GOT3 (cell line): ENCODE data around the gene SLC25A21.
"Not testable (repeated sequence)": the region's sequence is repeated elsewhere in the genome, so short reads cannot be mapped to it uniquely, and the experiment has no call there.

Source experiments
- DNase-seq: peaks from one replicate; lab custom pipeline; 2025; ENCODE audit warnings: mixed read lengths; lab: John Stamatoyannopoulos, UW

Gene SLC25A21

DNA sequence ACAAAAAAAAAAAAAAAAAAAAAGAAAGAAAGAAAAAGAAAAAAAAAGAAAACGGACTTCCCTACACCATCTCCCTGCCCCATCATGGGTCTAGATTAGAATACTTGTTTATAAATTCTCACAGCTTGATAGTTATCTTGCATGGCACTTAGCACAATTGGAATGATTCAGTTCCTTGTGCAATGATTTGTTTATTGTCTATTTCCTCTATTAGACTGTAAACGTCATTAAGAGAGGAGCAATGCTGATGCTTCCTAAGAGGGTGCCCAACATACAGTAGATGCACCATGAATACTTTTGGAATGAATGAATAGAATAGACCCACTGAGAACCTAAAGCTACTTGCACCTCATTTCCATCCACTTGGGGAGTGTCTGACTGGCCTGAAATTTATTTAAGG, 469.9 kb downstream of the SLC25A21 start:
- no peak for DNase-seq

DNA sequence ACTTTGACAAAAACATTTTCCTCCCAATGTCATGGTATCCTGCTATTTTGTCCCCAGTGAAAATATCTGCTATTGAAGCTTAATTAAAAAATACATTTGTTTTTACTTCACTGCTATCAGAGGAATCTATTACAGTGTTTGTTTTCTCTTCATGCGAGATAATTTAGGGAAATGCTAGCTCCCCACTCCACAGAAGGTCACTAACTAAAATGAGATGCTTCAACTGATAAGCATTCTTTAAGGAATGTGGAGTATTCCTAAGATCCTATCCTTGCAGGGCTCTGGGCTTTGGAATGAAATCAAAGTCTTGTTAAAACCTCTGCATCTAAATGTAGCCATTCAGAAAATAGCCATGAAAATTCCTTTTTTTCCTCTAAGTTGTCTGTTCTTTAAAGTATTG, 471.3 kb downstream of the SLC25A21 start:
- DNase-seq, result no peak

DNA sequence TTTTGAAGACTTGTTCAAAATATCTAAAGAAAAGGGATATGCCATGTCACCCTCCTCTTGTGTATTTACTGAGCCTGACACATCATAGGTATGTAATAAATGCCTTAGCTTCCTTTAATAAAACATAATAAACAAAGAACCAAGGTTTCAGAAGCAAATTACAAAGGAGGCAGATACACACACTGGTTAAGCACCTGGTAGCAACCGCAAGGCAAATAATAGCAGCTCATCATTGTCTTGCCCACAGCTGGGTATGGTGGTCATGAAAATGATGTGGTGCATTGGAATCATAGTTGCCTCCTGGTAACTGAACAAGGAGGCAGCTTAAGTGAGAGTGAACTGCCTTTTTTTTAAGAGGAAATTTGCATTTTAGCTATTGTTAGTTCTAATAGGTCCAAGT, 471.8 kb downstream of the SLC25A21 start:
- DNase-seq, result no peak

DNA sequence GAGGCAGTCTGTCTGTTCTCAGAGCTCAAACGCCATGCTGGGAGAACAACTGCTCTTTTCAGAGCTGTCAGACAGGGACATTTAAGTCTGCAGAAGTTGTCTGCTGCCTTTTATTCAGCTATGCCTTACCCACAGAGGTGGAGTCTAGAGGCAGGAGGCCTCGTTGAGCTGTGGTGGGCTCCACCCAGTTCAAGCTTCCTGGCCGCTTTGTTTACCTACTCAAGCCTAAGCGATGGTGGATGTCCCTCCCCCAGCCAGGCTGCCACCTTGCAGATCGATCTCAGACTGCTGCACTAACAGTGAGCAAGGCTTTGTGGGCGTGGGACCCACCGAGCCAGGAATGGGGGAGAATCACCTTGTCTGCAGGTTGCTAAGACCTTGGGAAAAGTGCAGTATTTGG, 473.0 kb downstream of the SLC25A21 start:
- not testable (repeated sequence) for DNase-seq

DNA sequence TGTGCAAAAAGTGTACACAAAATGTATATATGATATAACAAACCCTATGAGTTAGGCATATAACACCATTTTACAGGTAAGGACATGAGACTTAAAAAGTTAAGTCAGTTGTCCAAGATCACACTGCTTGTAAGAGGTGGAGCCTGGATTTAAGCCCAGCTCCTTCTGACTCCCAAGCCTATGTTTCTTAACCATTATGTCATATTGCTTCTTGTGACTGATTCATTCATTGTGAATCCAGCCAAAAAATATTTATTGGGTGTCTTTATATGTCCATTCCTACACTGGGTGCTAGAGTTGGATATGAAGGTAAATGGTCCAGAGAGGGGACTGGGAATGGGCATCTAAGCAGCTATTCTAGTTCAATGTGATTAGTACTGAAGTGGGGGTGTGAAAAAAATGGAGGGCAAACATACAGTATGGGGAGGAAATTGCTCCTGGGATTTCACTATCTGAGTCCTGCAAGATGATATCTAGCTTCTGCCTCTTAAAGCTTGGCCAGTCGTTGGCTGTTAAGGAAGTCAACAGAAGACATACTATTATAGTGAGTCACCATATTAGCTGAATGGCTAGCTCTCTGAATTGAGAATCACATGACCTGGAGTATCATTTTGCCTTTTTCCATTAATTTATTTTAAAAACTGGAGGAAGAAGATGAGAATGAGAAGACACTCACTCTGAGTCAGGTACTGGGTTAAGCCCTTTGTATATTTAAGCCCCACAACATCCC, 481.9 kb downstream of the SLC25A21 start:
- DNase-seq, result no peak

DNA sequence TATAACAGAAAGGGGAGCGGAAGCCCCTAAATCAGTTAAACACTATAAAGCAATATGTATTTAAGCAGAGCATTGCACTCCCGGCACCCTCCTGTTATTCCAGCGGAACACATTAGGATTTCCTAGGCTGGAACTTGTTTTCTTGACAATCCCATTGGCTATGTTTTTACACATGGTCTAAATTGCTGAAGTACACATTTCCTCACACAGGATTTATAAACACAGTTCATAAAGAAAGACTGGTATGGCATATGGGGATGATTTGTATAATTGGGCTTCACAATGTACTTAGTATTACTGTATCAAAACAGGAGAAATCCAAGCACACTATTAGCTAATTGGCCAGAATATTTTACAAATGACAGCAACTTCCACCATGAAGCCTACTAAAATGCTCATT, 487.5 kb downstream of the SLC25A21 start:
- DNase-seq, result no peak

DNA sequence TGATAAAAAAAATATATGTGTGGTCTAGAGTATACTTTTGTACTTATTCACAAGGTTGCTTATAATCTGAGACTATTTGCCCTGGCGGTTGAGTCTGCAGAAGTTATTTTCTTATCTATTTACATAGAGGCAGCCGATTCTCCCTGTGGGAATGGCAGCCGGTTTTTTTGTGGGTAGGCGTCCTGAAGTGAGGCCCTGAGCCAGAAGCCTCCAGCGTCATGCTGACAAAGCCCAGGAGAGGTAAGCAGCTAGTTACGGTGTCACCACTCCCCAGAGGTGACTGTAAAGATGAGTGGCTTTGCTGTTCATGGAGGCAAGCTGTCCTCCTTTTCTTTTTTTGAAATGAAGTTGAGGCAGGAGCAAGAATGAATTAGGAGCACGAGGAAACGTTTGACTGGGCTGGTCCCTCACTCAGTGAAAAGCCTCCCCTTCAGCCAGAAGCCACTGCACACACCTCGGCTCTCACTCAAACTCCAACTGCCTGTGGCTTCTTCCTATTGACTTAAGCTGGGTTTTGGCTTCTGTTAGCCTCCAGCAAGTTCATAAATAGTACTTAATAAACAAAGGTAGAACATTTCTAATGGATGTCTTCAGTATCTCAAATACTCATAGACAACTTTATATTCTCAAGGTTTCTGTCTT, 489.2 kb downstream of the SLC25A21 start:
- no peak for DNase-seq

DNA sequence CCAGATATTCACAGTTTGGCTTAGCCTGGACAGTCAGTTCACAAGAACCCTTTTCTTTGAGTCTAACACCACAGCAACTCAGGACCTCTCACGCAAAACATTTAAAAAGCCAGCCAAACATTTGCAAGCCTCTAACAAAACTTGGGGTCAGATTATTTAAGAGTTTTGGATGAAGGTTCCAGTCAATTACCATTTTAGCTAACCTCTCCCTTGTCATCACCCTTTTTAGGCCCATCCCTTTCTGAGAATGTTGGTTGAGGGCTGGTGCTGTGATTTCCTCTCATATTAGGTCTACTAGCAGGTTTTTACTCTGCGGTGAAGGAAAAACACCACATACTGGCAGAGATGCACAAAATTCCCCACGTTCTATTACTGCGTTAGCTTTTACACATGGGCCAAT, 490.1 kb downstream of the SLC25A21 start:
- DNase-seq, result no peak

DNA sequence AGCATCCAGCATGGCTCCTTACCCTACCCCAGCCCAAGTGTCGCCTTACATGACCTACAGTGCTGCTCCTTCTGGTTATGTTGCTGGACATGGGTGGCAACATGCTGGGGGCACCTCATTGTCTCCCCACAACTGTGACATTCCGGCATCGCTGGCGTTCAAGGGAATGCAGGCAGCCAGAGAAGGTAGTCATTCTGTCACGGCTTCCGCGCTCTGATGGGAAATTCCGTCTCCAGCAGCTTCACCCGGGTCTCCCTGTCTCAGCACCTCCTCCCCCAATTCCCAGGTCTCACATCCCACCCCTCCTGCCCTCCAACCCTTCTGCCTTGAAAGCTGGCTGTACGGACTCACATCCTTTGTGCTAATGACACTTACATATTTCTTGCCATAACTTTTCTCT, 496.2 kb downstream of the SLC25A21 start:
- DNase-seq, result no peak

DNA sequence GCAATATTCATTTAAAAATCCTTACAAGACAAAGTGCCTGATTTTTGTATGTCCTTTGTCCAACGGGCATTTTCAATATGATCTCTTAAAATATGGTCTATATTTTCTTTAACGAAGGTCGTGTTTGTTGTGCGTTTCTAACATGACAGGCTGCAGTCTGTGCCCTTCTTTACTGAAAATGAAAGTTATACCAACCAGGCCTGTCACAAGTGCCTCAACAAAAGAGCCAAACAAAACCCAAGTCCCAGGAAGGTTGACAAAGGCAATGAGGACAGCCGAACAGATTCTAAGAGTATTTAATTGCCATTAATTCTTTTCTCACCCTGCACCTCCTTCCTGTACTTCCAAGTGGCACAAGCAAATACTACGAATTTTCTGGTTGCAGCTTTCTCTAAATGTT, 496.8 kb downstream of the SLC25A21 start:
- no peak for DNase-seq

DNA sequence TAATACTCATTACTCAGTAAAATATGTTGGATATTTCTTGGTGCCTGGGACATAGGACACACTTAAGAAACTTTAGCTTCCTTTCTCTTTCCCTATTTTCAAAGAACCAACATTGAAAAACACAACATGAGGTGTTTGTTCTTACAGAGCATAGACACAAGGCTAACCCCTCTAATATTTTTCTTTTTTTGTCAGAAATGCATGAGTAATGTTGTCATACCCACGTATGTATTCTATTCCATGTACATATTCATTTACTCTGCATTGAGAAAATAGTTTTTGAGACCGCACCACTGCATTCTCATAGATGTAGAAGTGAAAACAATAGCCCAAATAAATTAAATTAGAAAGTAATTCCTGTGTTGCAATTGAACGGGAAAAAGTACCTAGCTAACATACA, 497.7 kb downstream of the SLC25A21 start:
- no peak for DNase-seq

DNA sequence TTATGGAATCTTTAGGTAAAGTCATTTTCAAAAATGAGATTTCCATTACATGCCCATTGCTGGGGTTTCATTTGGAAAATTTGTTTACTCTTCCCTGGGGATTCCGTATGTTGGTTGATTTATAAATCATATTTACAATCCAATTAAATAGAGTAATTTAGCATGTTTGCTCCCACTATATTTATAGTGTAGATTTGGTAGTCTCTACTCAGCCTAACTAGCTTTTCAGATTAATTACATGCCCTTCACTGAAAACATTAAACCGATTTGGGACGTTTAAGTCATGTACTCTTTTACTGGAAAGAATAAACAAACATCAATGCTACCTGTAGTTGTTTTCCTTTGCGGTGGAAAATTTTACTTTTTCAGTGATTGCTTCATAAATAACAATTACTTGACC, 500.3 kb downstream of the SLC25A21 start:
- DNase-seq, result no peak

DNA sequence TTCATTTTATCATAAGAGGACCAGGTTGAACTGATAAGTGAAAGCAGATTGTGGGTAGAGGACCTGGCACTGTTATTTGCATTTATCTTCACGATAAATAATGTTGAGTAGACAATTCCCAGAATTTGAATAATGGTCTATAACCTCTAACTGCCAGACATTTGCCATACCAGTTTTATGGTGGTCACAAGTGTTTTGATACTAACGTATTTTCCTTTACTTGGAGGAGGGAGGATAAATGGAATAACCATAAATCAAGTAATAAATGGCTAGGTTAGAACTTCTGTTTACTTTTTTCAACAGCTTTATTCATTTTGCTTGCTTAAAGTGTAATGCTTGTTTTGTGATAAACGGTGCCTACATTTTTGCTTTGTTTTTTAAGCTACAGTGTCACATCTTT, 501.3 kb downstream of the SLC25A21 start:
- no peak for DNase-seq

DNA sequence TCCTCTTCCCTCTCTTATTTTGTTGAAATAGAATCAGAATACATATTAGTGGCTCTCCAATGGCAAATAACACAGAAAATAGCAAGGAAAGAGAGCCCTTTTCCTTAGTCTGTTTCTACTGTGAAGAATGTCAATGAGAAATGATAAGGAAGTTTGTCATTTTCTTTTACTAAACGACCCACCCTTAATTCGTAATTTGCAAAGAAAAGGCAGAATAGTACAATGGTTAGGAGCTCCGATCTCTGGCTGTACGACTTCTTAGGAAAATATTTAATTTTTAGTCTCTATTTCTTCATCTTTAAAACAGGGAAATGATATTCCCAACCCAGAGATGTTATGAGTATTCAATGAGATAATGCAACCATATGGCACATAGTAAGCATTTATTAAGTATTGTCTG, 504.7 kb downstream of the SLC25A21 start:
- DNase-seq, result no peak

DNA sequence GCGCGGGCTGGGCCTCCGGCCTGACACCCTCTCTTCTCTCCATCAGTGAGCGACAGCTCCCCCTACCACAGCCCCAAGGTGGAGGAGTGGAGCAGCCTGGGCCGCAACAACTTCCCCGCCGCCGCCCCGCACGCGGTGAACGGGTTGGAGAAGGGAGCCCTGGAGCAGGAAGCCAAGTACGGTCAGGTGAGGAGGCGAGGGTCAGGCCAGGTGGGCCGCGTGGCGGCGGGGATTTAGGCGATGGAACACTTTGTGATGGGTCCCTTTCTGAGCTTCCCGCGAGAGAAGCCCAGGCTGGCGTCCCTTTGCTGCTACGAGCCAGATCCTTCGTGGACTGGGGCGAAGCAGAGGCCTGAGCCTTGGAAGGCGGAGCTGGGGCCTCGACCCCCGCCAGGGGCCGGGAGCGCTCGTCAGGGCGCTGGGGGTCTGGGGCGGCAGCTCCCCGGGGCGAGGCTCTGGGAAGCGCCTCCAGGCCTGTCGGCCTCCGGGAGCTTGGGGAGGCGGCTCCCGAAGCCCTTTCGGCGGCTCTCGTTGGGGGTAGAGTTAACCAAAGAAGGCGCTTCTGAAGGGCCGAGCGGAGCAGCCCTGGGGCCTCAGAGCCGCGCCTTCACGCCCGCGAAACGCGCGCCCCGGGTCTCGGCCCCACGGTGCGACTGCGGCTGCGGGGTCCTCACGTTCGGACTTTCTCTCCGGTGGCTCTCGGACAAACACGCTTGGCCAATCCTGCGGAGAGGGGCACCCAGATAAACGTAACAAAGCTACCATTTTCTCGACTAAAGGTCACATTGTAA, 505.8 kb downstream of the SLC25A21 start:
- DNase-seq, result no peak

DNA sequence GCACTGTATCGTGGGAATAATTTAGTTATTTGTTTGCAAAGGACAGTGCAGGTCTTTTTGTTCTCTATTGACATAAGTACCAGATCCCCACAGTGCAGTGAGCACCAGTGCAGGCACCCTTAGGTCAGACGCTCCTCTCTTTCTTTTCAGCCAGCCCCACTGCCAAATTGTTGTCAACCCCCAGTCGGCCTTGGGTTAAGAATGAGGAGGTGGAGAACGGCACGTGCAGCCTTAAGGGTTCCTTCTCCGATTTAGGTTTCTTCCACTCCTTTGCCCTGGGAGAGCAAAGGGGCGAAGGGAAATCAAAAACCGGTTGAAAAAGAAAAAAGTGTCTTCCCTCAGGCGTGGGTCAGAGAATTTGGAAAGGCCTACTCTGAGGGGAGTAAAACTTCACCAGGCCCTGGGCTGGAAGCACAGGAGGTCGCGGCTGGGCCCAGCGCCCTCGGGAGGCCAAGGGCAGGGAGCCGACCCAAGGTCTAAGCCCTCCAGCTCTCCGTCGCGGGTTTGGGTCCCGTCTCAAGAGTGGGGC, 506.5 kb downstream of the SLC25A21 start:
- DNase-seq, result no peak

DNA sequence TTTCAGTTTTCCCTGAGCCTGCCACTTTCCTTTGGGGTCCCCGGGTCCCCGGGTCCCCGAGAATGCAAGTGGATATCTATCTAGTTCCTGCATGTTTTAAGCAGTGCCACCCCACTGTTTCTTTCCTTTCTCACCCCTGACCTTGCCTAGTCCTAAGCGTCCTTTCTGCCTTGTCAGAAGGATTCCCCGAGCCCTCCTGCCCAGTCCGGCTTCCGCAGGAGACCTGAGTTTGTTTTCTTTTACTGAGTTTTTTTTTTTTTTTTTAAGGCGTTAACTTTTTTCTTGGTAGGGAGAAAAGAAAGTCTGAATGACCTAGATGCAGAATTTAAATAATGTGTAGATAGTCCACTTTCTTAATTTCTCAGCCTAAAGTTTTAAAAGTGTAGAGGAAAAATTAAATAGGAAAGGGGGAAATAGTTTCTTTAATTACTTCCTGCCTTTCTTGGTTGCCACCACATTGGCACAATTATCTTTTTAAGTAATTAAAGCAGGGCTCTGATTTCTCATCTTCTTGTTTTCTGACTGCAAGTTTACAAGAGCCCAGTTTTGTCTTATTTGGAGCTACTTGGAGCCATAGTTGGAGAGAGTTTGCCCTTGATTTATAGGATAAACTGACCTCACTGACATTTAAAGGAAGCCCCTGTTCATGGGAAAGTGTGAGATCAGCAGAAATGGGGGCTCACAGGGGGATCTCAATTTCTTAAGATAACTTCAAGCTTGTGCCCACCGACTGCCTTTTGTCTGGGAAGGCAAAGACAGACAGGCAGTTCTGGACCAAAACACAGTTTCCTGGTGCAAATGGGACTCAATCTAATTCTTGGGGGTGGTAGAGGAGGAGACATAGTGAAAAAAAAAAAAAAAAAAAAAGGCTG, 507.8 kb downstream of the SLC25A21 start:
- DNase-seq, result no peak

DNA sequence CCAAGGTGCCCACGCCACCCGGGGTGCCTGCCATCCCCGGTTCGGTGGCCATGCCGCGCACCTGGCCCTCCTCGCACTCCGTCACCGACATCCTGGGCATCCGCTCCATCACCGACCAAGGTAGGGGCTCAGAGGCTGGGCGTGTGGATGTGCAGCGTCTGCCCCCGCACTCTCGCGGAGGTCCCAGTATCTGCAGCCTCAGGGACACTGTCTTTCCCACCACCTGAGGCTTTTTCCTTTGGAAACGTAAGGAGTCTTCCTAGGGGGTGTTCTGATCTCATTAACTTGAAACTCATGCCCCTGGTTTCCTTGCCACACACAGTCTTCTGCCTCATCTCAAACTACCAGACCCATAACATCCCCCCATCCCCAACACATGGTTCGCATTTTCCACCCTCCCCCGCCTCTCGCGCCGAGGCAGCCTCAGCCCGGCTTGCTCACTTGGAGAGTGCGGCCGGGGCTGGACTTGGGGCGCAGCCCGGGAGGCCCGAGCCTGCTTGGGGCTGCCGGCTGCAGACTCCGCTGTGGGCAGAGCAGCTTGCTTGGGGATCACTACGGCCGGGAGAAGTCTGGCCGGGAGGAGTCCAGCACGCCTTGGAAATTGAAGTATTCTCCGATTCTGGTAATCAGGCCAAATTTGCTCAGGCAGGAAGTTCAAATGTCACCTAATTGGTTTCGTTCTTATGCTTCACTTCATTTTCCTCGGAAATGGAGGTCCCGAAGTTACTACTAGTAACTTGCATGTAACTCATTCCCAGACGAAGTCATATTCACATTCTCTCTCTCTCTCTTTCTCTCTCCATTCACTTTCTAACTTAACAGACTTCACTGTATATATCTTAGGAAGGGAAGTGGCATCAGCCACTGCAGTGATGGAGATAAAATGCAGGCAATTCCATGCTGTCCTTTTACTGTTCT, 508.7 kb downstream of the SLC25A21 start:
- DNase-seq, result no peak

DNA sequence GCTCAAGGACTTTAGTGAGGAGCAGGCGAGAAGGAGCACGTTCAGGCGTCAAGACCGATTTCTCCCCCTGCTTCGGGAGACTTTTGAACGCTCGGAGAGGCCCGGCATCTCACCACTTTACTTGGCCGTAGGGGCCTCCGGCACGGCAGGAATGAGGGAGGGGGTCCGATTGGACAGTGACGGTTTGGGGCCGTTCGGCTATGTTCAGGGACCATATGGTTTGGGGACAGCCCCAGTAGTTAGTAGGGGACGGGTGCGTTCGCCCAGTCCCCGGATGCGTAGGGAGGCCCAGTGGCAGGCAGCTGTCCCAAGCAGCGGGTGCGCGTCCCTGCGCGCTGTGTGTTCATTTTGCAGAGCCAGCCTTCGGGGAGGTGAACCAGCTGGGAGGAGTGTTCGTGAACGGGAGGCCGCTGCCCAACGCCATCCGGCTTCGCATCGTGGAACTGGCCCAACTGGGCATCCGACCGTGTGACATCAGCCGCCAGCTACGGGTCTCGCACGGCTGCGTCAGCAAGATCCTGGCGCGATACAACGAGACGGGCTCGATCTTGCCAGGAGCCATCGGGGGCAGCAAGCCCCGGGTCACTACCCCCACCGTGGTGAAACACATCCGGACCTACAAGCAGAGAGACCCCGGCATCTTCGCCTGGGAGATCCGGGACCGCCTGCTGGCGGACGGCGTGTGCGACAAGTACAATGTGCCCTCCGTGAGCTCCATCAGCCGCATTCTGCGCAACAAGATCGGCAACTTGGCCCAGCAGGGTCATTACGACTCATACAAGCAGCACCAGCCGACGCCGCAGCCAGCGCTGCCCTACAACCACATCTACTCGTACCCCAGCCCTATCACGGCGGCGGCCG, 509.6 kb downstream of the SLC25A21 start:
- DNase-seq, result no peak

DNA sequence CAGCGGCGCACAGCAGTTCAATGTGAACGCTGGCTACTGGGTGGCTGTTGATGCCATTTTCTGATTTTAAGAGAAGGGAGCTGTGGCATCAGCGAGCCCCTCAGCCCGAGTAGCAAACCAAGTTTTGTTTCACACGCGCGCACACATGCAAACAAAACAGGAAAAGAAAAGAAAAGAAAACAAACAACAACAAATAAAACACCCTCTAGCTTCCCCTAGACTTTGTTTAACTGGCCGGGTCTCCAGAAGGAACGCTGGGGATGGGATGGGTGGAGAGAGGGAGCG, 510.2 kb downstream of the SLC25A21 start:
- DNase-seq, result no peak
